SU-DHL-6 (cell line): Measurements from ENCODE around the gene LPAR4.

Experiments used
- H2AFZ ChIP-seq: fragments of 200-600 bp; sonication (generic); 2 replicates; pipeline ENCODE4 v1.6.1; 2014; ENCODE audit warnings: low read depth, mild to moderate bottlenecking, moderate library complexity, mixed read lengths, antibody characterized with exemption, low read length; ENCODE audit not compliant: severe bottlenecking
- H3F3A ChIP-seq: fragments of 200-600 bp; shearing (Covaris generic); 2 replicates; pipeline ENCODE4 v1.6.0; 2016; ENCODE audit warnings: antibody characterized with exemption, mild to moderate bottlenecking; ENCODE audit not compliant: insufficient read depth
- H3K27ac ChIP-seq: fragments of 200-600 bp; sonication (generic); 2 replicates; pipeline ENCODE4 v1.5.1; 2016; ENCODE audit warnings: low read depth, mild to moderate bottlenecking, low read length, moderate library complexity, mixed read lengths
- H3K27me3 ChIP-seq: fragments of 200-600 bp; sonication (generic), shearing (Covaris generic); 2 replicates; pipeline ENCODE4 v1.6.0; 2014; ENCODE audit warnings: mild to moderate bottlenecking, low read length
- H3K36me3 ChIP-seq: fragments of 200-600 bp; sonication (generic); 2 replicates; pipeline ENCODE4 v1.6.1; 2014; ENCODE audit warnings: mild to moderate bottlenecking, low read length, mixed read lengths
- H3K4me2 ChIP-seq: fragments of 300-600, 200-600 bp; shearing (Covaris generic), sonication (generic); 2 replicates; pipeline ENCODE4 v1.6.0; 2014; ENCODE audit warnings: low read length, low read depth, mild to moderate bottlenecking; ENCODE audit not compliant: poor library complexity, severe bottlenecking
- H3K4me3 ChIP-seq: fragments of 200-600 bp; sonication (generic); 2 replicates; pipeline ENCODE4 v1.5.1; 2014; ENCODE audit warnings: antibody characterized with exemption, low read length, mild to moderate bottlenecking, mixed read lengths; ENCODE audit not compliant: insufficient read depth, poor library complexity, severe bottlenecking
- H3K79me2 ChIP-seq: fragments of 200-600 bp; sonication (generic); 2 replicates; pipeline ENCODE4 v1.6.1; 2014; ENCODE audit warnings: mild to moderate bottlenecking, low read length, moderate library complexity; ENCODE audit not compliant: insufficient read depth
- H3K9ac ChIP-seq: fragments of 200-600 bp; sonication (generic); 2 replicates; pipeline ENCODE4 v1.7.0; 2014; ENCODE audit warnings: mild to moderate bottlenecking, low read length
- H3K9me2 ChIP-seq: fragments of 200-600 bp; sonication (generic); replicated peaks from 2 replicates; pipeline ENCODE4 v1.6.1; 2014; ENCODE audit warnings: low read length; ENCODE audit not compliant: insufficient read depth
- H3K9me3 ChIP-seq: fragments of 200-600 bp; sonication (generic); 2 replicates; pipeline ENCODE4 v1.6.1; 2014; ENCODE audit warnings: low read length, mixed read lengths; ENCODE audit not compliant: insufficient read depth
- H4K20me1 ChIP-seq: fragments of 200-600 bp; sonication (generic); 2 replicates; pipeline ENCODE4 v1.6.1; 2014; ENCODE audit warnings: low read depth, mild to moderate bottlenecking, antibody characterized with exemption, low read length, moderate library complexity, mixed read lengths
- EZH2phosphoT487 ChIP-seq: fragments of 200-600 bp; sonication (generic), shearing (Covaris generic); conservative IDR thresholded peaks from 2 replicates; pipeline ENCODE4 v1.6.1; 2018; ENCODE audit warnings: mild to moderate bottlenecking, antibody characterized with exemption, low read length, moderate library complexity, mixed read lengths
- TF ChIP-seq, protein P1 (sequence below): fragments of 200-600 bp; sonication (generic); IDR thresholded peaks from one replicate; pipeline ENCODE4 v1.5.1; 2017; ENCODE audit warnings: antibody characterized with exemption, mild to moderate bottlenecking, low read length, moderate library complexity; ENCODE audit not compliant: insufficient read depth, poor library complexity, severe bottlenecking

The LPAR4 gene

DNA sequence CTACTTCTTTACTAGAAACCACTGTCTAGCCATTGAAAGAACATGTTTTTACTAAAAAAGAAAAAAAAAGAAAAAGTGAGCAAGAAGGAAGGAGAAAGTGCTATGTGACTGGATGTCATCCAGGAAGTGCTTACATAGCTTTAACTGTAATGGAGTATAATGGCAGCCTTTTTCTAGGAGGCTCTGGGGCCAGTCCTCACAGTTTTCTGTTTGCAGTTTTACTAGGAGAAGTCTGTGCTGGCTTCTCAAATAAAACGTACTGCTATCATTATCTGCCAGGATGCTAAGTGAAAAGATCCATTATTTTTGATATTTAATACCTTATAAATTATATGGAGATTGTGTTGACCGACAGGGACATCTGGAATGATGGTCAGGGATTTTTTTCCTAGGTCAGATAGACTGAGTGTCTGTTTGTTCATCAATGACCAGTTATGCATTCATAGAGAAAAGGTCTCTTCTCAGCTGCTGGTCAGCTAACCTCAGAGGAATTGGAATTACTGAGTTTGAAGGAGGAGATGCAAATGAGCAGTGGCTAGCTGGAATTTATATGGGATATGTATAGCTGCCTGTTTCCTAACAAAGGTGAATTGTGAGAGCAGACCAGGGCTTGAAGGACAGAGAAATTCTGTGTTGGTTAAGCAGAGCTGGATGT lies 21.7 kb downstream of the LPAR4 start:
- no peak overlapping the region for H3K27ac ChIP-seq
- no peak overlapping the region for H3K9ac ChIP-seq
- H4K20me1 ChIP-seq: no peaks in the 10 kb centered on the region

DNA sequence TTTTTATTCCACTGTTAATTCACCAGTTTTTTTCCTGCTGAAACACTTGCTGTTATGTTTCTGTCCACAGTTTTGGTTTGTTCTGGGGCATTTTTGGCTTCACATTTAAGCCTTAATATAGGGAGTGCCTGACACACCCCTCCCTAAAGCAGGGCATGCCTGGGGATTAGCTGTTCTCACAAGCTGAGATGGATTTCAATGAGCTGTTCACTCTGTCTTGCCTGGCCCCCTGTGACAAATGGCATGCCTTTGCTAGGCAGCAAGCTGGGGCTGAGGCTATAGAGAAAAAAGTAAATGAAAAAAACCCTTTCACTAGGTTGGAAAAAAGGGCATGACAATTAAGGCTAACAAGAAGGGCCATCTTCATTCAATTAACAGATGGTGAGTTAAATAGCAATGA lies 22.4 kb downstream of the LPAR4 start:
- Histone ChIP-seq H3K79me2 (no peaks in the 10 kb centered on the region), H4K20me1 (no peaks in the 10 kb centered on the region), H3K4me2 (no peak overlapping the region), H3K4me3 (no peak overlapping the region), H3K9me2 (no peaks in the 10 kb centered on the region), H3K27me3 (no peaks in the 10 kb centered on the region), H3F3A (no peaks in the 10 kb centered on the region), H3K27ac (no peak overlapping the region), H3K36me3 (no peaks in the 10 kb centered on the region), H3K9ac (no peak overlapping the region), H3K9me3 (no peaks in the 10 kb centered on the region), H2AFZ (no peak overlapping the region)
- TF ChIP-seq EZH2phosphoT487: no peak
- TF ChIP-seq, protein P1, sequence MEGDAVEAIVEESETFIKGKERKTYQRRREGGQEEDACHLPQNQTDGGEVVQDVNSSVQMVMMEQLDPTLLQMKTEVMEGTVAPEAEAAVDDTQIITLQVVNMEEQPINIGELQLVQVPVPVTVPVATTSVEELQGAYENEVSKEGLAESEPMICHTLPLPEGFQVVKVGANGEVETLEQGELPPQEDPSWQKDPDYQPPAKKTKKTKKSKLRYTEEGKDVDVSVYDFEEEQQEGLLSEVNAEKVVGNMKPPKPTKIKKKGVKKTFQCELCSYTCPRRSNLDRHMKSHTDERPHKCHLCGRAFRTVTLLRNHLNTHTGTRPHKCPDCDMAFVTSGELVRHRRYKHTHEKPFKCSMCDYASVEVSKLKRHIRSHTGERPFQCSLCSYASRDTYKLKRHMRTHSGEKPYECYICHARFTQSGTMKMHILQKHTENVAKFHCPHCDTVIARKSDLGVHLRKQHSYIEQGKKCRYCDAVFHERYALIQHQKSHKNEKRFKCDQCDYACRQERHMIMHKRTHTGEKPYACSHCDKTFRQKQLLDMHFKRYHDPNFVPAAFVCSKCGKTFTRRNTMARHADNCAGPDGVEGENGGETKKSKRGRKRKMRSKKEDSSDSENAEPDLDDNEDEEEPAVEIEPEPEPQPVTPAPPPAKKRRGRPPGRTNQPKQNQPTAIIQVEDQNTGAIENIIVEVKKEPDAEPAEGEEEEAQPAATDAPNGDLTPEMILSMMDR: no peak

More for the DNA sequence above, 21.7 kb downstream of the LPAR4 start:
- Histone ChIP-seq H3K9me2 (no peaks in the 10 kb centered on the region), H3K27me3 (no peaks in the 10 kb centered on the region), H3K9me3 (no peaks in the 10 kb centered on the region), H2AFZ (no peak overlapping the region), H3K4me3 (no peak overlapping the region), H3K79me2 (no peaks in the 10 kb centered on the region), H3K4me2 (no peak overlapping the region), H3F3A (no peaks in the 10 kb centered on the region), H3K36me3 (no peaks in the 10 kb centered on the region)
- TF ChIP-seq EZH2phosphoT487: no peak
- TF ChIP-seq, protein P1: no peak

DNA sequence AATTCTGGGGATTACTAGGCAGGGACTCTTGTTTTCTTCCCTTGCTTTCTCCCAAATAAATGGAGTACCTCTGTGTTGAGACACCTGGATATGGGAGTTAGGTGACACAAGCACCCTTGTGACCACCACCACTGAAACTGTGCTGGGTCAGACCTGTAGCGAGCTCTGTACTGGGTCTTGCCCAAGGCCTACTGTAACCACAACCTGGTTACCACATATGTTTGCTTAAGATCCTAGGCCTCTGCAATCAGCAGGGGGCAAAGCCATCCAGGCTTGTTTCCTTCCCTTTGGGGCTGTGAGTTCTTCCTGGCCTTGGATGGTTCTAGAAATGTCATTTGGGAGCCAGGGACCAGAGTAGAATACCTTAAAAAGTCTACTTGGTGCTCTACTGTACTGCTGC lies 49.4 kb downstream of the LPAR4 start:
- TF ChIP-seq, protein P1: no peak
- TF ChIP-seq EZH2phosphoT487: no peak

More for the DNA sequence above, 49.4 kb downstream of the LPAR4 start:
- Histone ChIP-seq H3K27me3 (no peaks in the 10 kb centered on the region), H4K20me1 (no peaks in the 10 kb centered on the region), H2AFZ (no peak overlapping the region), H3F3A (no peaks in the 10 kb centered on the region), H3K27ac (no peak overlapping the region), H3K9me2 (no peaks in the 10 kb centered on the region), H3K9me3 (no peaks in the 10 kb centered on the region), H3K4me2 (no peak overlapping the region), H3K36me3 (no peaks in the 10 kb centered on the region), H3K79me2 (no peaks in the 10 kb centered on the region), H3K9ac (no peak overlapping the region), H3K4me3 (no peak overlapping the region)
